Upper lobe of left lung (tissue), 4 donors: Measurements from ENCODE around the gene CFAP45.

Source experiments
- POLR2A ChIP-seq, 4 donors: fragments of 450-650 bp; IDR thresholded peaks; one replicate each; pipeline ENCODE4 v1.5.1; 2016 to 2017; ENCODE audit warnings: antibody characterized with exemption in 4 of 4, mild to moderate bottlenecking in 2 of 4
- POLR2AphosphoS5 ChIP-seq, 2 donors: sonication (generic); formaldehyde crosslinking; IDR thresholded peaks; one replicate each; pipeline ENCODE4 v1.5.1; 2017; ENCODE audit warnings: antibody characterized with exemption in 2 of 2
- TF ChIP-seq, protein P1 (sequence below), 6 experiments: fragments of 450-650 bp in 4 of 6; fragments of 200-600 bp in 2 of 6; sonication (generic) in 2 of 6; IDR thresholded peaks; one replicate each; pipeline ENCODE4 v1.5.1; 2016 to 2019; ENCODE audit warnings: antibody characterized with exemption in 6 of 6

DNA sequence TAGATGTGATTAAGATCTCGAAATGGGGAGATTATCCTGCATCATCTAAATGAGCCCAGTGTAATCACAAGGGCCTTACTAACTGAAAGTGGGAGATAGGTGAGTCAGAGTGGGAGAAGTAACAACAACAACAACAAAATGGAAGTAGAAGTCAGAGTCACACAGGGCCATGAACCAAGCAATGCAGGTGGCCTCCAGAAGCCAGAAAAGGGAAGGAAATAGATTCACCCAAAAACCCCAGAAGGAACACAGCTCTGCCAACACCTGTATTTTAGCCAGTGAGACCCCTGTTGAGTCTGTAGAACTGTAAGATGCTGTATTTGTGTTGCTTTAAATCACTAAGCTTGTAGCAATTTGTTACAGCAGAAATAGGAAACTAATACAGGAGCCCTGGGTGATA is 21.3 kb upstream of the CFAP45 start:
- TF ChIP-seq, protein P1, sequence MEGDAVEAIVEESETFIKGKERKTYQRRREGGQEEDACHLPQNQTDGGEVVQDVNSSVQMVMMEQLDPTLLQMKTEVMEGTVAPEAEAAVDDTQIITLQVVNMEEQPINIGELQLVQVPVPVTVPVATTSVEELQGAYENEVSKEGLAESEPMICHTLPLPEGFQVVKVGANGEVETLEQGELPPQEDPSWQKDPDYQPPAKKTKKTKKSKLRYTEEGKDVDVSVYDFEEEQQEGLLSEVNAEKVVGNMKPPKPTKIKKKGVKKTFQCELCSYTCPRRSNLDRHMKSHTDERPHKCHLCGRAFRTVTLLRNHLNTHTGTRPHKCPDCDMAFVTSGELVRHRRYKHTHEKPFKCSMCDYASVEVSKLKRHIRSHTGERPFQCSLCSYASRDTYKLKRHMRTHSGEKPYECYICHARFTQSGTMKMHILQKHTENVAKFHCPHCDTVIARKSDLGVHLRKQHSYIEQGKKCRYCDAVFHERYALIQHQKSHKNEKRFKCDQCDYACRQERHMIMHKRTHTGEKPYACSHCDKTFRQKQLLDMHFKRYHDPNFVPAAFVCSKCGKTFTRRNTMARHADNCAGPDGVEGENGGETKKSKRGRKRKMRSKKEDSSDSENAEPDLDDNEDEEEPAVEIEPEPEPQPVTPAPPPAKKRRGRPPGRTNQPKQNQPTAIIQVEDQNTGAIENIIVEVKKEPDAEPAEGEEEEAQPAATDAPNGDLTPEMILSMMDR (IDR thresholded peaks at IDR 0.05), result no peak
- TF ChIP-seq POLR2A (IDR thresholded peaks at IDR 0.05), result no peak
- no peak for TF ChIP-seq POLR2AphosphoS5 (IDR thresholded peaks at IDR 0.05)
